ENCODE results near the gene RAD51B. TPM values are rescaled to one million over a fixed set of nuclear protein-coding genes. Genes with fewer than 3 reads are reported as not detected.
"Not testable (repeated sequence)": the region's sequence is repeated elsewhere in the genome, so short reads cannot be mapped to it uniquely, and the experiment has no call there.

The RAD51B gene
- total RNA-seq, 6 experiments from 2014 or later: 2.7 to 5.8 (median 4.3) TPM

DNA sequence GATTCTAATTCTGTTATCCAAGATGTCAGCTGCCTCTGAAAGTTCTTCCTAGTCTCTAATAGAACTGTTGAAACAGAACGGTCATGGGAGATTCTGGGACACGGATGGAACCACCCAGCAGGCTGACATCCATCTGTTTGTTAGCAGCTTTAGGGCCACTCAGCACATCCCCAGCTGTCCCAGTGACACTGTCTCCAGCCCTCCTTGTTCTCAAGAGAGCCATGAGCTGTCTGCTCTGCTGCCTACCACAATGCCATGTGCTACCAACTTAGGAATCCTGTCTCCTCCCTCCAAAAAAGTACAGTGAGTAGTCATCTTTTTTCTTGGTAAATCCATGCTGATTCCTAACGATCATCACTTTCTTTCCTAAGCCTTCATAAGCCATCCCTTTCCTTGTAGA lies 842.8 kb downstream of the RAD51B start:
- no peak for TF ChIP-seq POLR2A (IDR thresholded peaks at IDR 0.05)
- TF ChIP-seq, protein P1, sequence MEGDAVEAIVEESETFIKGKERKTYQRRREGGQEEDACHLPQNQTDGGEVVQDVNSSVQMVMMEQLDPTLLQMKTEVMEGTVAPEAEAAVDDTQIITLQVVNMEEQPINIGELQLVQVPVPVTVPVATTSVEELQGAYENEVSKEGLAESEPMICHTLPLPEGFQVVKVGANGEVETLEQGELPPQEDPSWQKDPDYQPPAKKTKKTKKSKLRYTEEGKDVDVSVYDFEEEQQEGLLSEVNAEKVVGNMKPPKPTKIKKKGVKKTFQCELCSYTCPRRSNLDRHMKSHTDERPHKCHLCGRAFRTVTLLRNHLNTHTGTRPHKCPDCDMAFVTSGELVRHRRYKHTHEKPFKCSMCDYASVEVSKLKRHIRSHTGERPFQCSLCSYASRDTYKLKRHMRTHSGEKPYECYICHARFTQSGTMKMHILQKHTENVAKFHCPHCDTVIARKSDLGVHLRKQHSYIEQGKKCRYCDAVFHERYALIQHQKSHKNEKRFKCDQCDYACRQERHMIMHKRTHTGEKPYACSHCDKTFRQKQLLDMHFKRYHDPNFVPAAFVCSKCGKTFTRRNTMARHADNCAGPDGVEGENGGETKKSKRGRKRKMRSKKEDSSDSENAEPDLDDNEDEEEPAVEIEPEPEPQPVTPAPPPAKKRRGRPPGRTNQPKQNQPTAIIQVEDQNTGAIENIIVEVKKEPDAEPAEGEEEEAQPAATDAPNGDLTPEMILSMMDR (IDR thresholded peaks at IDR 0.05): no peak
- intact Hi-C loops (cut with DNase I): no loop called here
- no peak overlapping the region for H3K27ac ChIP-seq
- ATAC-seq (no peak), DNase-seq (peak in 1 of 3 donors; percentile 30)
- H3K4me3 ChIP-seq: no peak overlapping the region
- no peaks in the 10 kb centered on the region for H3K36me3 ChIP-seq
- H3K4me1 ChIP-seq: peaks cover 0 to 24% (median 7%) of the 10 kb centered on the region in 4 donors
- H3K27me3 ChIP-seq: no peaks in the 10 kb centered on the region
- H3K9me3 ChIP-seq: no peaks in the 10 kb centered on the region
- WGBS (ENCODE audit: insufficient coverage, low coverage, low lambda C conversion rate, missing lambda C conversion rate): 80% methylated on average over 2 of the region's 3 CpGs

DNA sequence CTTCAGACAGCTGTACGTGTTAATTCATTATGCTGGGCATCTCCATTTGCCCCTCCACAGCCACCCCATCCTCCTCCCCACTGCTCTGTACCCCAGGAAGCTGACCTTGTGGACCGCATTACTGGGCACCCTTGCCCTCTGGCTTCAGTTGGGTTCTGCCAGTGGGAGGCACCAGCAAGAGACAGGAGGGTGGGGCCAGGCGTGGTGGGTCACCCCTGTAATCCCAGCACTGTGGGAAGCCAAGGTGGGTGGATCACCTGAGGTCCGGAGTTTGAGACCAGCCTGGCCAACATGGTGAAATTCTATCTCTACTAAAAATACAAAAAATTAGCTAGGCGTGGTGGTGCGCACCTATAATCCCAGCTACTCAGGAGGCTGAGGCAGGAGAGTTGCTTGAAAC lies 843.2 kb downstream of the RAD51B start:
- intact Hi-C loops (cut with DNase I); H3K36me3 ChIP-seq; H3K4me3 ChIP-seq; H3K9me3 ChIP-seq; H3K27ac ChIP-seq; ATAC-seq; H3K27me3 ChIP-seq: not testable (repeated sequence)
- peaks cover 0 to 29% (median 10%) of the 10 kb centered on the region in 4 donors for H3K4me1 ChIP-seq
- DNase-seq: peak in 1 of 3 donors; percentile 37
- 90% methylated on average over 4 of the region's 6 CpGs for WGBS (ENCODE audit: insufficient coverage, low coverage, low lambda C conversion rate, missing lambda C conversion rate)

DNA sequence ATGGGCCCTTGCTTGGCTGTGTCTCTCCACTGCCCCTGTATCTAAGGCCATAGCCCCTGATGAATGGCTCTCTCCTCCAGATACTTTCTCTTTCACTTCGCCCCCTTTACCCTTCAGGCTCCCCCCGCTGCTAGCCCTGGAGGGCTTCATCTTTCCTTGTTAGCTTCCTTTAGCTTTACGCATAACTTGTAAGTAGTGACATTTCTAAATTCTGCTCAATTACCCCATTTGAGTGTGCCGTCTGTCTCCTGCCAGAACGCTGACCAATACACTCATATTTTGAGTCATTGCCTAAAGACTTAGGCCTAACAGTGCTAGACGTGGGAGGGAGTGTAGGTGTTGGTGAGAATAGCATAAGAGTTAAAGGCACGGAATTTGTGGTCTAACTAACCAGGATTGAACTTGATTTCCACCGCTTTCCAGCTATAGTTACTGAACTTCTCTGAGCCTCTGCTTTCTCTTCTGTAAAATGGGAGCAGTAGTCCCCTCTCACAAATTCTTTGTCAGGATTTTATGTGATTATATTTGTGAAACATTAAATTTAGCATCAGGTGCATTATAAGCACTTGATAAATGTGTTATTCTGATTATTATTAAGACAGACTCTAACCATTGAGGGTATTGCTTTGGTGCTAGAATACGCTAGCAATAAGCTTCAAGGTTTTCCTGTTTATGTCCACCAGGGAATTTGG lies 844.0 kb downstream of the RAD51B start:
- Histone ChIP-seq H3K36me3 (no peaks in the 10 kb centered on the region), H3K27me3 (no peaks in the 10 kb centered on the region), H3K4me1 (peaks cover 0 to 32% (median 11%) of the 10 kb centered on the region in 4 donors), H3K4me3 (no peak overlapping the region), H3K9me3 (no peaks in the 10 kb centered on the region), H3K27ac (peak overlapping the region in 2 of 3 donors; percentile 47 to 74)
- intact Hi-C loops (cut with DNase I): no loop called here
- DNase-seq (peak in 1 of 3 donors; percentile 26), ATAC-seq (no peak)
- 80% methylated on average over 9 of the region's 9 CpGs for WGBS (ENCODE audit: insufficient coverage, low coverage, low lambda C conversion rate, missing lambda C conversion rate)
- TF ChIP-seq POLR2A (IDR thresholded peaks at IDR 0.05): no peak
- TF ChIP-seq, protein P1 (IDR thresholded peaks at IDR 0.05): no peak

DNA sequence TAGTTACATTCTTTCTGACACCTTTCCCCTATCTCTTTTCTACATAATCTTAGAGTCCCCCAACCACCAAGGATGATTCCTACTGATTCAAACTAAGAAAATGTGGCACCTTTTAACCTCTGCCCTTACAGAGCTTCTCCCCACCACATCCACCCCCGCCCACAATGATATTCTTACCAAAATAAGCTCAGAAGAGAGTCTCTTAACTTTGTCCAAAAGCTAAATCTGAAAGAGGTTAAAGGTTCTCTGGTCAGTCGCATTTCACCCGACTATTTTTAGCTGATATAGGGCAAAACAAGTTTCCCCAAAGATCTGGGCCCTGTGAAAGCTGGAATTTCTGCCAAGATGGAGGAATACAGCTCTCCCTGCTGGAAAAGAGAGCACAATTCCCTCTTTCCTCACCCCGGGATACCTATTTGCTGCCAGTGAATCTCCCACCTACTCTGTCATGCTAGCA lies 844.7 kb downstream of the RAD51B start:
- WGBS (ENCODE audit: insufficient coverage, low coverage, low lambda C conversion rate, missing lambda C conversion rate): 18% methylated on average over 4 of the region's 4 CpGs
- ATAC-seq (peak in 3 of 4 donors; percentile 40 to 46 (median 43)), DNase-seq (peak in 1 of 3 donors; percentile 43)
- Histone ChIP-seq H3K27ac (peak overlapping the region; percentile 7 to 74 (median 47)), H3K4me3 (no peak overlapping the region), H3K27me3 (no peaks in the 10 kb centered on the region), H3K9me3 (no peaks in the 10 kb centered on the region), H3K4me1 (peaks cover 0 to 32% (median 11%) of the 10 kb centered on the region in 4 donors), H3K36me3 (no peaks in the 10 kb centered on the region)
- TF ChIP-seq POLR2A (IDR thresholded peaks at IDR 0.05): no peak
- TF ChIP-seq, protein P1 (IDR thresholded peaks at IDR 0.05): no peak
- intact Hi-C loops (cut with DNase I): no loop called here

DNA sequence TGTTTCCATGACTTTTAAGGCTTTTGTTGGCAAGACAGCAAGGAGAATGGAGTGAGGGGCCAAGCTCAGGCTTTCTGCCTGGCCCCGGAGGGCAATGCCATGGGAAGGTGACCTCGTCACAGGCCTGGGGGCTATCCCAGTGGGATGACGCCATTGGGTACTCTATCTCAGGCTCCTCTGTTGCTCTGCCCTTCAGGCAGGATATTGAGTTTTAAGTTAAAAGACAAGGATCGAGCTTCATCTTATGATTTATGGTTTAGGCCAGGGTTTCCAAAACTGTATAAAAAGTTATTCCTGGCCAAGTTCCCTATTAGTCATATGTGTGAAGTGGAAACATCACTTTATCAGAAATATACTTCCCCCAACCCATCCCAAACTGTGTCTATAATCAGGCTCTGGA lies 845.6 kb downstream of the RAD51B start:
- H3K9me3 ChIP-seq: no peaks in the 10 kb centered on the region
- peaks cover 0 to 32% (median 11%) of the 10 kb centered on the region in 4 donors for H3K4me1 ChIP-seq
- H3K27me3 ChIP-seq: no peaks in the 10 kb centered on the region
- H3K27ac ChIP-seq: peak overlapping the region; percentile 7 to 74 (median 47)
- WGBS (ENCODE audit: insufficient coverage, low coverage, low lambda C conversion rate, missing lambda C conversion rate): 79% methylated on average over 4 of the region's 4 CpGs
- H3K4me3 ChIP-seq: no peak overlapping the region
- DNase-seq (peak in 1 of 3 donors; percentile 31), ATAC-seq (no peak)
- no peaks in the 10 kb centered on the region for H3K36me3 ChIP-seq
- TF ChIP-seq, protein P1 (IDR thresholded peaks at IDR 0.05): no peak
- no peak for TF ChIP-seq POLR2A (IDR thresholded peaks at IDR 0.05)
- intact Hi-C loops (cut with DNase I): no loop called here
